BLaER1 treated with 17β-estradiol and CSF1 and Interleukin-3, amounts not matched to agents 10 nM and 100 nM (cell line): ENCODE measurements around the gene ACE2.

ENCODE experiments used
- H3K27ac ChIP-seq, 11 experiments: shearing (Covaris generic); formaldehyde crosslinking; 2 replicates each; pipeline ENCODE4 v1.8.1; 2022
- H3K27me3 ChIP-seq, 11 experiments: shearing (Covaris generic); formaldehyde crosslinking; 2 replicates each; pipeline ENCODE4 v1.8.1; 2022
- H3K36me3 ChIP-seq, 11 experiments: shearing (Covaris generic); formaldehyde crosslinking; 2 replicates each; pipeline ENCODE4 v1.8.1; 2022
- H3K4me1 ChIP-seq, 10 experiments: shearing (Covaris generic); formaldehyde crosslinking; 2 replicates each; pipeline ENCODE4 v1.8.1; 2022
- H3K4me2 ChIP-seq, 11 experiments: shearing (Covaris generic); formaldehyde crosslinking; 2 replicates each; pipeline ENCODE4 v1.8.1; 2022
- H3K4me3 ChIP-seq, 10 experiments: shearing (Covaris generic); formaldehyde crosslinking; 2 replicates each; pipeline ENCODE4 v1.8.1; 2022
- H3K9ac ChIP-seq, 11 experiments: shearing (Covaris generic); formaldehyde crosslinking; 2 replicates each; pipeline ENCODE4 v1.8.1; 2022
- H3K9me3 ChIP-seq, 11 experiments: shearing (Covaris generic); formaldehyde crosslinking; replicated peaks in 1 of 11; 2 replicates each; pipeline ENCODE4 v1.8.1; 2022
- H4K20me1 ChIP-seq, 11 experiments: shearing (Covaris generic); formaldehyde crosslinking; 2 replicates each; pipeline ENCODE4 v1.8.1; 2022
- Cebpa-rat ChIP-seq, 11 experiments: shearing (Covaris generic); IDR thresholded peaks; 2 replicates each; pipeline ENCODE4 v1.8.1; 2022

The ACE2 gene

GRCh38 chrX:15529165-15529564 lies 71.6 kb downstream of the ACE2 start:
- TF ChIP-seq Cebpa-rat (IDR thresholded peaks at IDR 0.05) = no peak
- no peak overlapping the region for H3K9ac ChIP-seq
- H3K36me3 ChIP-seq = no peaks in the 10 kb centered on the region
- H3K27ac ChIP-seq = no peak overlapping the region
- peaks cover 95 to 98% (median 98%) of the 10 kb centered on the region in 11 experiments for H3K27me3 ChIP-seq
- H3K9me3 ChIP-seq = no peaks in the 10 kb centered on the region
- H3K4me2 ChIP-seq = no peak overlapping the region
- no peaks in the 10 kb centered on the region for H3K4me1 ChIP-seq
- no peak overlapping the region for H3K4me3 ChIP-seq
- H4K20me1 ChIP-seq = peaks cover 0 to 9% (median 0%) of the 10 kb centered on the region in 11 experiments; a peak in 2 of 22 replicates

GRCh38 chrX:15525664-15526416 lies 74.9 kb downstream of the ACE2 start:
- H3K27ac ChIP-seq = no peak overlapping the region
- TF ChIP-seq Cebpa-rat (IDR thresholded peaks at IDR 0.05) = no peak

GRCh38 chrX:15524417-15524816 lies 76.3 kb downstream of the ACE2 start:
- Histone ChIP-seq H3K9me3 (peaks cover 0 to 9% (median 0%) of the 10 kb centered on the region in 11 experiments; a peak in 2 of 22 replicates), H3K9ac (no peak overlapping the region), H3K27ac (no peak overlapping the region), H3K4me2 (no peak overlapping the region), H3K4me3 (no peak overlapping the region), H3K27me3 (peaks cover 95 to 98% (median 98%) of the 10 kb centered on the region in 11 experiments), H3K4me1 (no peaks in the 10 kb centered on the region), H4K20me1 (peaks cover 0 to 5% (median 0%) of the 10 kb centered on the region in 11 experiments; a peak in 1 of 22 replicates), H3K36me3 (no peaks in the 10 kb centered on the region)
- TF ChIP-seq Cebpa-rat (IDR thresholded peaks at IDR 0.05) = no peak

More at GRCh38 chrX:15525664-15526416, 74.9 kb downstream of the ACE2 start:
- Histone ChIP-seq H3K9me3 (peaks cover 0 to 3% (median 0%) of the 10 kb centered on the region in 11 experiments; a peak in 1 of 22 replicates), H3K27me3 (peaks cover 95 to 98% (median 98%) of the 10 kb centered on the region in 11 experiments), H4K20me1 (peaks cover 0 to 5% (median 0%) of the 10 kb centered on the region in 11 experiments; a peak in 2 of 22 replicates), H3K4me2 (no peak overlapping the region), H3K9ac (no peak overlapping the region), H3K4me1 (no peaks in the 10 kb centered on the region), H3K4me3 (no peak overlapping the region), H3K36me3 (no peaks in the 10 kb centered on the region)

GRCh38 chrX:15523088-15523487 lies 77.7 kb downstream of the ACE2 start:
- Histone ChIP-seq H4K20me1 (no peaks in the 10 kb centered on the region), H3K4me3 (no peak overlapping the region), H3K27ac (no peak overlapping the region), H3K27me3 (peaks cover 92 to 98% (median 98%) of the 10 kb centered on the region in 11 experiments), H3K9me3 (peaks cover 0 to 10% (median 0%) of the 10 kb centered on the region in 11 experiments; a peak in 2 of 22 replicates), H3K36me3 (no peaks in the 10 kb centered on the region), H3K9ac (no peak overlapping the region), H3K4me1 (no peaks in the 10 kb centered on the region), H3K4me2 (no peak overlapping the region)
- TF ChIP-seq Cebpa-rat (IDR thresholded peaks at IDR 0.05) = no peak

GRCh38 chrX:15522464-15522863 lies 78.3 kb downstream of the ACE2 start:
- Histone ChIP-seq H3K27ac (no peak overlapping the region), H3K4me1 (no peaks in the 10 kb centered on the region), H3K27me3 (peaks cover 90 to 98% (median 98%) of the 10 kb centered on the region in 11 experiments), H3K4me2 (no peak overlapping the region), H3K9ac (no peak overlapping the region), H3K4me3 (no peak overlapping the region), H4K20me1 (no peaks in the 10 kb centered on the region), H3K9me3 (peaks cover 0 to 10% (median 0%) of the 10 kb centered on the region in 11 experiments; a peak in 2 of 22 replicates), H3K36me3 (no peaks in the 10 kb centered on the region)
- TF ChIP-seq Cebpa-rat (IDR thresholded peaks at IDR 0.05) = no peak

- Histone ChIP-seq H3K4me1 (no peaks in the 10 kb centered on the region), H3K27me3 (peaks cover 86 to 98% (median 97%) of the 10 kb centered on the region in 11 experiments), H3K36me3 (no peaks in the 10 kb centered on the region), H3K9ac (no peak overlapping the region), H3K9me3 (peaks cover 0 to 10% (median 0%) of the 10 kb centered on the region in 11 experiments; a peak in 2 of 22 replicates), H3K4me2 (no peak overlapping the region), H3K27ac (no peak overlapping the region), H4K20me1 (no peaks in the 10 kb centered on the region; a peak in 2 of 22 replicates), H3K4me3 (no peak overlapping the region)
- TF ChIP-seq Cebpa-rat (IDR thresholded peaks at IDR 0.05) = no peak
These were observed 84.8 kb downstream of the ACE2 start for GRCh38 chrX:15515931-15516330.

GRCh38 chrX:15514279-15514678 lies 86.5 kb downstream of the ACE2 start:
- no peak overlapping the region for H3K4me2 ChIP-seq
- H3K4me3 ChIP-seq = no peak overlapping the region
- no peaks in the 10 kb centered on the region; a peak in 2 of 22 replicates for H4K20me1 ChIP-seq
- TF ChIP-seq Cebpa-rat (IDR thresholded peaks at IDR 0.05) = no peak
- H3K9ac ChIP-seq = no peak overlapping the region
- H3K27ac ChIP-seq = no peak overlapping the region
- peaks cover 0 to 4% (median 0%) of the 10 kb centered on the region in 11 experiments; a peak in 1 of 22 replicates for H3K9me3 ChIP-seq
- no peaks in the 10 kb centered on the region for H3K4me1 ChIP-seq
- no peaks in the 10 kb centered on the region for H3K36me3 ChIP-seq
- H3K27me3 ChIP-seq = peaks cover 86 to 98% (median 97%) of the 10 kb centered on the region in 11 experiments

- H3K9me3 ChIP-seq = no peaks in the 10 kb centered on the region; a peak in 1 of 22 replicates
- no peak overlapping the region for H3K9ac ChIP-seq
- H3K27ac ChIP-seq = no peak overlapping the region
- H3K36me3 ChIP-seq = no peaks in the 10 kb centered on the region
- H3K27me3 ChIP-seq = peaks cover 92 to 98% (median 97%) of the 10 kb centered on the region in 11 experiments
- no peak for TF ChIP-seq Cebpa-rat (IDR thresholded peaks at IDR 0.05)
- H3K4me2 ChIP-seq = no peak overlapping the region
- H3K4me3 ChIP-seq = no peak overlapping the region
- H4K20me1 ChIP-seq = no peaks in the 10 kb centered on the region; a peak in 2 of 22 replicates
- H3K4me1 ChIP-seq = no peaks in the 10 kb centered on the region
These were observed 88.3 kb downstream of the ACE2 start for GRCh38 chrX:15512401-15512965.

GRCh38 chrX:15511563-15511962 lies 89.2 kb downstream of the ACE2 start:
- H3K4me1 ChIP-seq = no peaks in the 10 kb centered on the region
- no peaks in the 10 kb centered on the region for H3K36me3 ChIP-seq
- H3K27ac ChIP-seq = no peak overlapping the region
- H3K27me3 ChIP-seq = peaks cover 92 to 98% (median 97%) of the 10 kb centered on the region in 11 experiments
- no peak for TF ChIP-seq Cebpa-rat (IDR thresholded peaks at IDR 0.05)
- no peak overlapping the region for H3K4me3 ChIP-seq
- no peak overlapping the region for H3K4me2 ChIP-seq
- no peak overlapping the region for H3K9ac ChIP-seq
- H3K9me3 ChIP-seq = no peaks in the 10 kb centered on the region; a peak in 1 of 22 replicates
- no peaks in the 10 kb centered on the region; a peak in 2 of 22 replicates for H4K20me1 ChIP-seq
